ENCODE measurements around the gene PNN. TPM values are rescaled to one million over a fixed set of nuclear protein-coding genes. Genes with fewer than 3 reads are reported as not detected.
A peak's percentile ranks its signal among the peaks of the same experiment; 100 is the strongest.
"Not testable (repeated sequence)": the region's sequence is repeated elsewhere in the genome, so short reads cannot be mapped to it uniquely, and the experiment has no call there.

PNN gene
- total RNA-seq, result 100 to 1,000 TPM; 108 to 111 TPM

DNA sequence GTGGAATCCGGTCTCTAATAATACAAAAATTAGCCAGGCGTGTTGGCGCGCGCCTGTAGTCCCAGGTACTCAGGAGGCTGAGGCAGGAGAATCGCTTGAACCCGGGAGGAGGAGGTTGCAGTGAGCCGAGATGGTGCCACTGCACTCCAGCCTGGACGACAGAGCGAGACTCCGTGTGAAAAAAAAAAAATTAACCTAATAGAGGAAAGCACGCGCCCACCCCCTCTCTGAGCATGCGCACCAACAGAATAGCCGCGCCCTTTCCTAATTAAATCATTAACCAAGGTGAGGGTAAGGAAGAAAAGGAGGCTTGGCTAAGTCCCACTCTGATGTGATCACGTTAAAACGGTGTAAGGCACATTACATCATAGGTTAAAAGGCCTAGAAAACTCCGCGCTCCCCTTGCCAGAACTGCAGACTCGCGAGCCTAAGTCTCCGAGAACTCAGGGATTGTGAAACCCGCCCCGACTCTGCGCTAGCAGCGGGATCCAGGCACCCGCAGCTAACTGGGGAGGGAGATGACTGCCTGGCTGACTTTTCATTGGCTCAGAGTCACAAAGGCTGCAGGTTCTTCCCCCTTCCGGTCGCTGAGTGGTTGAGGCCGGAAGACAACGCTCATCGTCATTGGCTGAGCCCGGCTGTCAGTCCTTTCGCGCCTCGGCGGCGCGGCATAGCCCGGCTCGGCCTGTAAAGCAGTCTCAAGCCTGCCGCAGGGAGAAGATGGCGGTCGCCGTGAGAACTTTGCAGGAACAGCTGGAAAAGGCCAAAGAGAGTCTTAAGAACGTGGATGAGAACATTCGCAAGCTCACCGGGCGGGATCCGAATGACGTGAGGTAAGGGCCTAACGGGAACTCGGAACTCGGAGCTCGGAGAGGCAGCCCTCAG is at the start of gene PNN:
TSS of gene PNN (plus strand) at position 695 of the 885 bp plus-strand sequence. CDS start at position 721, 26 bp downstream.
- H3K4me1 Mint-ChIP-seq, result peaks cover 37% of the 10 kb centered on the region
- peak; percentile 96 for DNase-seq
- H3K36me3 Mint-ChIP-seq, result peaks cover 40% of the 10 kb centered on the region

DNA sequence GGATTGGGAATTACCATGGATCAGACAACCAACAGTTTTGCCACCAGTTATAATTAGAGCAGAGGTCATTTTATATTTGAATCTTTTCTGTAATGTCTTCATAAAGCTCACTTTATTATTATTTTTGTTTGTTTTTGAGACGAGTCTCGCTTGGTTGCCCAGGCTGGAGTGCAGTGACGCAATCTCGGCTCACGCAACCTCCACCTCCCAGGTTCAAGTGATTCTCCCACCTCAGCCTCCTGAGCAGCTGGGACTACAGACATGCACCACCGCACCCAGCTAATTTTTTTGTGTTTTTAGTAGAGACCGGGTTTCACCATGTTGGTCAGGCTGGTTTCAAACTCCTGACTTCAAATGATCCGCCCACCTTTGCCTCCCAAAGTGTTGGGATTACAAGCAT is 37.2 kb upstream of the PNN start:
- peaks cover 37% of the 10 kb centered on the region for H3K36me3 Mint-ChIP-seq
- not testable (repeated sequence) for H3K4me1 Mint-ChIP-seq, H3K27ac Mint-ChIP-seq, H3K9me3 Mint-ChIP-seq, H3K4me3 Mint-ChIP-seq, H3K27me3 Mint-ChIP-seq, DNase-seq

More for the DNA sequence above, at the start of gene PNN:
- Mint-ChIP-seq H3K4me3 (peak within 1 kb of the TSS; percentile 95), H3K27ac (peak within 1 kb of the TSS; percentile 97), H3K27me3 (no peaks in the 10 kb centered on the region), H3K9me3 (no peaks in the 10 kb centered on the region)

DNA sequence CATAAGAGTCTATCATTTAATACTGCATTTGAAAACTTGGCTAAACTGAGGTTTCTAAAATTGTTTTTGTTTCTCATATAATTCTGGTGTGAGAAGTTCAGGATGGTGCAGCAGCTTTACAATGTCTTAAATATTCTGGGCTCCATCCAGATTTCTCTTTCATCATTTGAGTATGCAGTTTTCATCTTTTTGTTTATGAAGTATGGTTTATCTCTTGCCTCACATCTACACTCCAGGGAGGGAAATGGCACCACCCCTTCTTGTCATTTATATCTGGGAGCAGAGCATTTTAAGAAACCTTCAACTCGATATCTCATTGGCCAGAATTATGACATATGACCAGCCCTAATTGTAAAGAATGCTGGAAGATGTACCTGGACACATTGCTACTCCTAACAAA is 36.6 kb upstream of the PNN start:
- Mint-ChIP-seq H3K4me1 (peaks cover 3% of the 10 kb centered on the region), H3K9me3 (peaks cover 2% of the 10 kb centered on the region), H3K27me3 (no peaks in the 10 kb centered on the region), H3K36me3 (peaks cover 41% of the 10 kb centered on the region), H3K4me3 (no peak overlapping the region), H3K27ac (no peak overlapping the region)
- no peak for DNase-seq

DNA sequence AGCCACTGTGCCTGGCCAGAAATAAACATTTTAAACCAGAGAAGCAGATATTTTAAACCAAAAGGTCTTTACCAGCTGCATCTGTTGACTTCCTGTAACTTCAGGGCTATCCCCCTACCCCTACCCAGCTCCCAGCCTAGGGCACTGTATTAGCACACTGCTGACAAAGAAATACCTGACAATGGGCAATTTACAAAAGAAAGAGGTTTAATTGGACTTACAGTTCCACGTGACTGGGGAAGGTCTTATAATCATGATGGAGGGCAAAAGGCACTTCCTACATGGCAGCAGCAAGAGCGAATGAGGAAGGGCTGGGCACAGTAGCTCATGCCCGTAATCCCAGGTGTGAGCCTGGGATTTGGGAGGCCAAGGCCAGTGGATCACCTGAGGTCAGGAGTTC is 34.9 kb upstream of the PNN start:
- H3K4me3 Mint-ChIP-seq, result no peak overlapping the region
- H3K4me1 Mint-ChIP-seq, result no peaks in the 10 kb centered on the region
- no peaks in the 10 kb centered on the region for H3K27me3 Mint-ChIP-seq
- no peak for DNase-seq
- H3K9me3 Mint-ChIP-seq, result peaks cover 2% of the 10 kb centered on the region
- no peak overlapping the region for H3K27ac Mint-ChIP-seq
- peaks cover 39% of the 10 kb centered on the region for H3K36me3 Mint-ChIP-seq

DNA sequence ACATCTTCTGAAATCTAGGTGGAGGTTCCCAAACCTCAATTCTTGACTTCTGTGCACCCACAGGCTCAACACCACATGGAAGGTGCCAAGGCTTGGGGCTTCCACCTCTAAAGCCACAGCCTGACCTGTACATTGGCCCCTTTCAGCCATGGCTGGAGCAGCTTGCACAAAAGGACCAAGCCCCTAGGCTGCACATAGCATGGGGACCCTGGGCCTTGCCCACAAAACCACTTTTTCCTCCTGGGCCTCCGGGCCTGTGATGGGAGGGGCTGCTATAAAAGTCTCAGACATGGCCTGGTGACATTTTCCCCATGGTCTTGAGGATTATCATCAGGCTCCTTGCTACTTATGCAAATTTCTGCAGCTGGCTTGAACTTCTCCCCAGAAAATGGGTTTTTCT is 33.4 kb upstream of the PNN start:
- peaks cover 39% of the 10 kb centered on the region for H3K36me3 Mint-ChIP-seq
- DNase-seq, H3K27me3 Mint-ChIP-seq, H3K9me3 Mint-ChIP-seq, H3K27ac Mint-ChIP-seq, H3K4me3 Mint-ChIP-seq, H3K4me1 Mint-ChIP-seq: not testable (repeated sequence)

DNA sequence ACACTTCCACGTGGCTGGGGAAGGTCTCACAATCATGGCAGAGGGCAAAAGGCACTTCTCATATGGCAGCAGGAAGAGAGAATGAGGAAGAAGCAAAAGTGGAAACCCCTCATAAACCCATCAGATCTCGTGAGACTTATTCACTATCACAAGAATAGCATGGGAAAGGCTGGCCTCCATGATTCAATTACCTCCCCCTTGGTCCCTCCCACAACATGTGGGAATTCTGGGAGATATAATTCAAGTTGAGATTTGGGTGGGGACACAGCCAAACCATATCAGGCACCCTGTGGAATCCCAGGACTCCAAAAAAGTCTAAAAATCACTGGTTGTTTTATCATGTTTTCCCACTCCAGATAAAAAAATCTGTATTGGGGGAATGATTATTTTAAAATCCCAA is 31.8 kb upstream of the PNN start:
- not testable (repeated sequence) for H3K27me3 Mint-ChIP-seq, H3K27ac Mint-ChIP-seq, H3K9me3 Mint-ChIP-seq, H3K4me1 Mint-ChIP-seq, H3K4me3 Mint-ChIP-seq, DNase-seq
- H3K36me3 Mint-ChIP-seq, result peaks cover 42% of the 10 kb centered on the region

DNA sequence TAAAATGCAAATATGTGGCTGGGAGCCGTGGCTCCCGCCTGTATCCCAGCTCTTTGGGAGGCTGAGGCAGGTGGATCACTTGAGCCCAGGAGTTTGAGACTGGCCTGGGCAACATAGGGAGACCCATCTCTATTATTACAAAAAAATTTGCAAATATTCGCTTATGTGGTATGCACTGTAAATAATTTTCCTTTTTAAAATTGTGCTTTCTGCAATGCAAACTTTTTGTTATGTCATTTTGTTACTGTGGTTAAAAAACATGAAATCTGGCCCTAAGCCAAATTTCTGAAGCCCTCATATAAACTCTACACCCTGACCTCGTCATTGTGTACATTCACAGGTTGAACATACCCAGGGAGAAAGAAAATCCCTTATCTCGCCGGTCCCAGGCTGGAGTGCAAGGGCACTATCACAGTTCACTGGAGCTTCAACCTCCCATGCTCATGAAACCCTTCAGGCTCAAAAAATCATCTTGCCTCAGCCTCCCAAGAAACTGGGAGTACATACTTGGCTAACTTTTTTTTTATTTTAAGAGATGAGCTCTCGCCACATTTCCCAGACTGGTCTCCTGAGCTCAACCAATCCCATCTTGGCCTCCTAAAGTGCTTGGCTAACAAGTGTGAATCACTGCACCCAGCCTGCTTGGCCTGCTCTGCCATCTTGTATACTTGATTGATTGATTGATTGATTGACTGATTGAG is 29.6 kb upstream of the PNN start:
- DNase-seq, result no peak
- Mint-ChIP-seq H3K27me3 (no peaks in the 10 kb centered on the region), H3K4me1 (no peaks in the 10 kb centered on the region), H3K36me3 (peaks cover 37% of the 10 kb centered on the region), H3K9me3 (peaks cover 2% of the 10 kb centered on the region), H3K27ac (peak overlapping the region; percentile 39), H3K4me3 (no peak overlapping the region)

DNA sequence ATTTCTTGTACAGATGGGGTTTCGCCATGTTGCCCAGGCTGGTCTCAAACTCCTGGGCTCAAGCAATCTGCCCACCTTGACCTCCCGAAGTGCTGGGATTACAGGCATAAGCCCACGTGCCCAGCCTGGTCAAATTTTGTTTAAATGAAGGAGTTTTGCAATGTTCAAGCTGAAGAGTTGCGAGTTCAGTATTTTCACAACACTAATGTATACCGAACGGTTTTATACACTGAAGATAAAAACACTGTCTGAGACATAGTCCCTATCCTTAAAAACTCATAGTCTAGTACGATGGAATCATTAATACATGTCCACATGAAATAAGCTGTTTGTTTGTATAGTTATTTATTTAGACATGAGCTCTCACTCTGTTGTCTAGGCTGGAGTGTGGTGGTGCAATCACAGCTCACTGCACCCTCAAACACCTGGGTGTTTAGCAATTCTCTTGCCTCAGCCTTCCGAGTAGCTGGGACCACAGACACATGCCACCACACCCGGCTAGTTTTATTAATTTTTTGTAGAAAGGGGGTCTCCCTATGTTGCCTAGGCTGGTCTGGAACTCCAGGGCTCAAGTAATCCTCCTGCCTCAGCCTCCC is 20.4 kb upstream of the PNN start:
- Mint-ChIP-seq H3K27ac (no peak overlapping the region), H3K4me3 (no peak overlapping the region), H3K9me3 (no peaks in the 10 kb centered on the region), H3K36me3 (peaks cover 15% of the 10 kb centered on the region), H3K4me1 (no peaks in the 10 kb centered on the region), H3K27me3 (no peaks in the 10 kb centered on the region)
- no peak for DNase-seq

DNA sequence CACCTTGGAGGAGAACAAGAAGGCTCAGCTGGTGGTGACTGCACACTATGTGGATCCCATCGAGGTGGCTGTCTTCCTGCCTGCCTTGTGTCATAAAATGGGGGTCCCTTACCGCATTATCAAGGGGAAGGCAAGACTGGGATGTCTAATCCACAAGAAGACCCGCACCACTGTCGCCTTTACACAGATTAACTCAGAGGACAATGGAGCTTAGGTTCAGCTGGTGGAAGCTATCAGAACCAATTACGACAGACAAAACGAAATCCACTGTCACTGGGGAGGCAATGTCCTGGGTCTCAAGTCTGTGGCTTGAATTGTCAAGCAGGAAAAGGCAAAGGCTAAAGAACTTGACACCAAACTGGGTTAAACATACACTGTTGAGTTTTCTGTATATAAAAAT is 17.6 kb upstream of the PNN start:
- no peaks in the 10 kb centered on the region for H3K27me3 Mint-ChIP-seq
- peaks cover 13% of the 10 kb centered on the region for H3K4me1 Mint-ChIP-seq
- no peak for DNase-seq
- no peak overlapping the region for H3K27ac Mint-ChIP-seq
- H3K36me3 Mint-ChIP-seq, result peaks cover 13% of the 10 kb centered on the region
- H3K4me3 Mint-ChIP-seq, result no peak overlapping the region
- H3K9me3 Mint-ChIP-seq, result no peaks in the 10 kb centered on the region

DNA sequence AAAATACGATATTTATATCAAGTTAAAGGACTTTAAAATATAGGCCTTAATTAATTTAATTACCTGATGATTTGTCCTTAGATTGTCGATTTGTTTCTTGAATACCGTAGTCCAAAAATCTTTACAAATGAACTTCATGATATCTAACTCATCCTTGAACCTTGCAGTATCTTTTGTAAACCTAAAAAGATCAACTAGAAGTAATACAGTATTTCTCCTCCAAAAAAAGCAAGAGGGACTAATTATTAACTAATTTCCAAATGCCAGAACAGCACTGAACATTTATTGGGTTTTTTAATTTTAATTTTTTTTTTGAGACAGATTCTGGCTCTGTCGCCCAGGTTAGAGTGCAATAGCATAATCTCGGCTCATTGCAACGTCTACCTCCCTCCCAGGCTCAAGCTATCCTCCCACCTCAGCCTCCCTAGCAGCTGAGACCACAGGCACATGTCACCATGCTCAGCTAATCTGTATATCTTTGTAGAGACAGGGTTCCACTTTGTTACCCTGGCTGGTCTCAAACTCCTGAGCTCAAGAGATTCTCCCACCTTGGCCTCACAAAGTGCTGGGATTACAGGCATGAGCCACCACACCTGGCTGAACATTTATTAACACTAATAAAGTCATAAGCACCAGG is 16.7 kb upstream of the PNN start:
- DNase-seq, result no peak
- Mint-ChIP-seq H3K4me1 (peaks cover 17% of the 10 kb centered on the region), H3K27ac (no peak overlapping the region), H3K4me3 (no peak overlapping the region), H3K27me3 (no peaks in the 10 kb centered on the region), H3K36me3 (peaks cover 14% of the 10 kb centered on the region), H3K9me3 (no peaks in the 10 kb centered on the region)

DNA sequence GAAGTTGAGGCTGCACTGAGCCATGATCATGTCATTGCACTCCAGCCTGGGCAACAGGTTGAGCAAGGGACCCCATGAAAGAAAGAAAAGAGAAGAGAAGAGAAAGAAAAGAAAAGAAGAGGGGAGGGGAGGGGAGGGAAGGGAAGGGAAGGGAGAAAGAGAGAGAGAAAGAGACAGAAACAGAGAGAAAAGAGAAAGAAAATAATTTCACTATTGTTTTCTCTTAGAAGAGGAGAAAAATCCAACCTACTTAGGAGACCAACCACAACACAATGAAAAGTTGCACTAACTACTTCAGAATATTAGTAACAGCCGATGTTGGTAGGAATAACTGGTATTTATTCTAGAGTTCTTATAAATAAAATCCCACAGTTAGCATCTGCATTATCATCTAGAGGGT is 14.6 kb upstream of the PNN start:
- DNase-seq, result no peak
- no peak overlapping the region for H3K4me3 Mint-ChIP-seq
- peaks cover 19% of the 10 kb centered on the region for H3K36me3 Mint-ChIP-seq
- H3K27me3 Mint-ChIP-seq, result no peaks in the 10 kb centered on the region
- peaks cover 19% of the 10 kb centered on the region for H3K4me1 Mint-ChIP-seq
- H3K9me3 Mint-ChIP-seq, result no peaks in the 10 kb centered on the region
- no peak overlapping the region for H3K27ac Mint-ChIP-seq

DNA sequence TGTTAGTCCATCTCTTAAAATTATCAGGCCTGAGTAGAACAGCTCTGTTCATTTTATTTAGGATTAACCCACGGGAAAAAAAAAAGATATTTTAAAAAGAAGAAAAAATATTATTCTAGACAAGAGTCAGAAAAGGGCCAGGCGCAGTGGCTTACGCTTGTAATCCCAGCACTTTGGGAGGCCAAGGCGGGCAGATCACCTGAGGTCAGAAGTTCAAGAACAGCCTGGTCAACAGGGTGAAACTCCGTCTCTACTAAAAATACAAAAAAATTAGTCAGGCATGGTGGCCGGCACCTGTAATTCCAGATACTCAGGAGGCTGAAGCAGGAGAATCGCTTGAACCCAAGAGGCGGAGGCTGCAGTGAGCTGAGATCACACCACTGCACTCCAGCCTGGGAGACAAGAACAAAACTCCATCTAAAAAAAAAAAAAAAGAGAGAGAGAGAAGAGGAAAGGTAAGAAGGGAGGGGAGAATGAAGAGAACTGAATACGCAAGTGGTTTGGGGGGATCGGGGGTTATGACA is 7.2 kb upstream of the PNN start:
- peaks cover 29% of the 10 kb centered on the region for H3K4me1 Mint-ChIP-seq
- H3K36me3 Mint-ChIP-seq, result peaks cover 15% of the 10 kb centered on the region
- H3K27me3 Mint-ChIP-seq, DNase-seq, H3K27ac Mint-ChIP-seq, H3K9me3 Mint-ChIP-seq: not testable (repeated sequence)
- peak overlapping the region; percentile 63 for H3K4me3 Mint-ChIP-seq

DNA sequence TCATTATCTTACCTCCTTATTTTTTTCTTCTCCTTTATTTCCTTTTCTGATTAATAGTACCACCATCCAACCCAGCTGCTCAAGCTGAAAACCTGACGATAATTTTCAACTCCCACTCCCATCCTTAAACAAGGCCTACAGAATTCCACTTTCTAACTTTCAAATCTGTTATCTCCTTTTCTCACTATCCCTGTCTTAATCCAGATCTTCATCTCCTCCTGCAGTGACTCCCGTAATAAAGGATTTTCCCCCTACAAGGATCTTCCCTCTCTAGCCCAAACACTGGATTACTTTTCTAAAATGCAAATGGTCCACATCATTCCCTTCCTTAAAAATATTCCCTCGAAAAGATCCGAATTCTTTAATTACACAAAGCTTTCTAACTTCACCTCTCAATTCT is 6.5 kb upstream of the PNN start:
- Mint-ChIP-seq H3K36me3 (peaks cover 12% of the 10 kb centered on the region), H3K4me1 (peaks cover 31% of the 10 kb centered on the region), H3K9me3 (no peaks in the 10 kb centered on the region), H3K27ac (no peak overlapping the region), H3K27me3 (no peaks in the 10 kb centered on the region), H3K4me3 (peak overlapping the region; percentile 46)
- no peak for DNase-seq

DNA sequence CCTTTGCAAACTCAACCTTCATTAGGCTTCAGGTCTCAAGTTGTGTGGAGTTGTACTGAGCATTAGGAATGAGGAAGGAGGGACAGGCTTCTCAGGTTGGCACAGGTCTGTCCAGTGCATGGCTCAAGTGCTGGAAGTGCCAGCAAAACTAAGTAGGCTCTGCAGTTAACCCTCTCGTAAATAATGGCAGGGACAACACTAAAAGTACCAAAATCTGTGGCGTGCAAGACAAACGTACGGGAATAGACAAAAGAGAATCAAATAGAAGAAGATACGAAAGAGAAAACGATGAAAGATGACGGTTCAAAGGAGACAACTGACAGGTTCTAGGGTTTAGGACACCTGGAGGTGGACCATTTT is 5.5 kb upstream of the PNN start:
- DNase-seq, result no peak
- Mint-ChIP-seq H3K27ac (peak overlapping the region; percentile 99), H3K4me3 (peak overlapping the region; percentile 90), H3K9me3 (no peaks in the 10 kb centered on the region), H3K4me1 (peaks cover 37% of the 10 kb centered on the region), H3K27me3 (no peaks in the 10 kb centered on the region), H3K36me3 (peaks cover 8% of the 10 kb centered on the region)

DNA sequence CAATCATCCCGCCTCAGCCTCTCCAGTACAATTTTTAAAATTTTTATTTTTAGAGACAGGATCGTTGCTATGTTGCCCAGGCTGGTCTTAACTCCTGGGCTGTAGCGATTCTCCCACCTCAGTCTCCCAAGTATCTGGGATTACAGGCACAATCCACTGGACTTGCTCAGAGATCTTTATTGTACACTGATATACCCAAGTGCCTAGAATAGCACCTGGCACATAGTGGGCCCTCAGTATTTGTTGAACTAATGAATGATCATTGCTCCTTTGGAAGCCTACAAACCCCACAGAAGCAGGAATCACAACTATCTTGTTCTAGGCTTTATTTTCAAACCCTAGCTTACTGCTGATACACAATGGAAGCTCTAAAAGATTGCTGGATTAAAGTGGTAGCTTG is 1.9 kb upstream of the PNN start:
- no peaks in the 10 kb centered on the region for H3K9me3 Mint-ChIP-seq
- DNase-seq, result no peak
- H3K27me3 Mint-ChIP-seq, result no peaks in the 10 kb centered on the region
- peak overlapping the region; percentile 18 for H3K4me3 Mint-ChIP-seq
- peaks cover 31% of the 10 kb centered on the region for H3K36me3 Mint-ChIP-seq
- peaks cover 37% of the 10 kb centered on the region for H3K4me1 Mint-ChIP-seq
- peak overlapping the region; percentile 69 for H3K27ac Mint-ChIP-seq
